HG02840 (cell line): ENCODE data around the gene NF2.

Source experiments
- ATAC-seq: cut with Tn5 transposase; IDR thresholded peaks from one replicate; pipeline ENCODE4 v1.9.1; 2021; ENCODE audit warnings: mild to moderate bottlenecking, moderate library complexity, moderate number of reproducible peaks; ENCODE audit not compliant: unreplicated experiment, low FRiP score

Gene NF2

GRCh38 chr22:29700206-29700899 lies 96.9 kb downstream of the NF2 start:
- no peak for ATAC-seq

DNA sequence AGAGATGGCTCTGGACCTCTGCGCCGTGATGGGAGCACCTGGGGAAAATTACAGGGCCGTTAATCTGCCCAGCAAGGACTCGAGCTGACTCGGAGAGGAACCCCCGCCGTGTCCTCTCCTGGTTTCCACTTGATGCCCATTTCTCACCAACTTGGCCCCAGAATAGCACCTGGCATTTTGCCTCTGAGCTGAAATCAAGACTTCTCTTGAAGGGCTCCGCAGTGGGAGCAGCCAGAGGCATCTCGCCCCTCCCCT lies 97.4 kb downstream of the NF2 start:
- no peak for ATAC-seq

DNA sequence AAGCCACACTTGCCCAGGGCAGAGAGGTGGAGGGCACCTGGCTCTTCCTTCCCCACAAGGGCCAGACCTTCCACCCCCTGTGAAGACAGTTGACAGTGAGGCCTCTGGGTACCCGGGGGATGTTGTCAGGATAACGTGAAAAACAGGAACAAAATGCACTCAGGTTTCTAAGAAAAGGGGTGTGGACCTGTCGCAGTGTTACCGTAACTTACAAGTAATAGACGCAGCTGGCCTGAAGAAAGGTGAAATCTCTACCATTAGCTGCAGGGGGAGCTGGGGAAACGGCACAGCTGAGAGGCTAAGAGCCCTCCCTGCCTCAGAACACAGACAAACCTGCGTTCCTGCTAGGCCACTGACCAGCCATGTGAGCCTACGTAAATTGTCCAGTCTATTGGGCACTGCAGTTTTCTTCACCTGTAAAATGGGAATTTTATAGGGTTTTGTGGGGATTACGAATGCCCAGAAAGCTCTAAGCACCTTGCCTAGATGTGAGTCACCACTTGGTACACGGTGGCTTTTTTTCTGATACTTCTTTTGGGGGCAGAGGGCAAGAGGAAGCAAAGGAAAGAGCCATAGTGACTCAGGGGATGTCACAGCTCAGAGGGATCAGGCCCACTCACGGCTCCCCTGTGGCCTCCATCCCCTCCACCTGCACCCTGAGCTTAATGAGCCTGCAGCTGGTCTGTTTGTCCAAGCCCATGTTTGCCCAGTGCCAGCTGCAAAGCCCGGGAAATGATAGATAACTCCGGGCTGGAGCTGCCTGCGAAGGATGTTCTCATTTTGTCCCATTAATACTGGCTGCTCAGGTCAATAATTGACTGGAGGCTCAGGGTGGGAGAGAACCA lies 97.9 kb downstream of the NF2 start:
- ATAC-seq = no peak

- no peak for ATAC-seq
Observed at GRCh38 chr22:29702000-29702930, 98.8 kb downstream of the NF2 start.

DNA sequence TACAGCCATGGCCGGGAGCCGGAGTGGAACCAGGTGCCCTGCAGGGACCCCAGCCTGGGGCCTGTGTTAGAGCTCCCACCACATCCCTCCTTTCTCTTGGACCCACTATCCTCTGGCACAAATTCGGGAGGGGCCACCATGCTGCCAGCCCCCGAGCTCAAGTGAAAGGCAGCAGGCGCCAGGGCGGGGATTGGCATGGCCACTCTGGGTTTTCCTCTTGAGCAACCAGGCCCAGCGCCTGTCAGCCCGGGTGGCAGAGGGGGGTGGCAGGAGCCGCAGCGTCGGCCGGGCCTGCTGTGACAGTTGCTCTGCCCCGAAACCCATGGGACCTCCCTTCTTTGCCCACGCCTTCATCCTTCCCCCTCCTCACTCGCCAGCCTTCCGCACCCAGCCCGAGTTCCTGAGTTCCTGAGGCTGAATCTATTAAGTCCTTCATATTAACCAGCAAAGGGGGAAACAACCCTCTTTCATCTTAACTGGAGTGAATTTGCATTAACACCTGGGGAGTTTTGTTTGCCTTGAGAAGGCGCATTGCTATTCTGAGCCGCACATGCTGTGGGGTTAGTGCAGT lies 99.6 kb downstream of the NF2 start:
- no peak for ATAC-seq

DNA sequence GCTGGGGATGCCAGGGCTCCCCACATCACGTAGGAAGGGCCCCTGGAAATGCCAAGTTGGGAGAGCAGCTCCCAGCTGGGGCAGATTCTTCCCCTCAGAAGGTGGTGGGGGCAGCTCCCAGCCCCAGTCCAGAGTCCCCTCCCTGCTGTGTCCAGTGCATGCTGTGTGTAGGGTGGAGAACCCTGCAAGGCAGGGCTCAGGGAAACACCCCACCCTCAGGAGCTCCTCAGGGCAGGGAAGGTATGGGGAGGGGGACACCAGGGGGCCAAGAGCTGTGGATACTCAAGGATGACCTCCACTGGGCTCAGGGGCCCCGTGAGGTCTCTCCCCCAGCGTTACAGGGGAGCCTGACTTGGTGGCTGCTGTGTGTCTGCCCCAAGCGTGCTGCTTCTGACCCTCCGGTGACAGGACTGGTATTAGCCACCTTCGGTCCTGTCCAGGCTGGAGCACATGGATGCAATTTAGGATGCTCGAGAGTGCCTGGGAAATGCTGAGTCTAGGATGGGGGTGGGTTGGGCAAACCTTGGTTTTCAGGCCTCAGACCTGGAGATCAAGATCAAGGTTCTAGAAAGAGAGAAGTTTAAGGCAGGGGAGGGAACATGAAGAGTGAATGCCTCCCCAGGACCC lies 100.2 kb downstream of the NF2 start:
- ATAC-seq = no peak

- ATAC-seq = no peak
Observed at GRCh38 chr22:29704528-29705285, 101.3 kb downstream of the NF2 start.

GRCh38 chr22:29705651-29706050 lies 102.2 kb downstream of the NF2 start:
- no peak for ATAC-seq

GRCh38 chr22:29706486-29706885 lies 103.1 kb downstream of the NF2 start:
- no peak for ATAC-seq

DNA sequence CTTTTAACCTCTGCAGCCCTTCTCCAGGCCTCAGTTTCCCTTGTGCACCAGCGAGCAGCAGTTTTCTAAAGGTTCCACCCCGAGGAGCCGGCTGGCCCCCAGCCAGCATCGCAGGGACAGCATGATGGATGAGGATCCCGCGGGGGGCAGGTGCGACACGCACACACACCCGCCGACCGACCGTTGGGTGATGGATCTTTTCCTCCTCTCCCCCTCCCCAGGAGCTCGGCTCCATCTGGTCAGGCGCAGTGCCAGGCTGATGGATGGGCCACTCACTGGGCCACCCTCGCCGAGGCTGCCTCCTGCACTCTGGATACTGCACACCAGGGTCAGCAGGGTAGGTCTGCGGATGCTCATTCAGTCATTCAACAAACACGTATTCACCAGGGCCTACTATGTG lies 103.6 kb downstream of the NF2 start:
- no peak for ATAC-seq

DNA sequence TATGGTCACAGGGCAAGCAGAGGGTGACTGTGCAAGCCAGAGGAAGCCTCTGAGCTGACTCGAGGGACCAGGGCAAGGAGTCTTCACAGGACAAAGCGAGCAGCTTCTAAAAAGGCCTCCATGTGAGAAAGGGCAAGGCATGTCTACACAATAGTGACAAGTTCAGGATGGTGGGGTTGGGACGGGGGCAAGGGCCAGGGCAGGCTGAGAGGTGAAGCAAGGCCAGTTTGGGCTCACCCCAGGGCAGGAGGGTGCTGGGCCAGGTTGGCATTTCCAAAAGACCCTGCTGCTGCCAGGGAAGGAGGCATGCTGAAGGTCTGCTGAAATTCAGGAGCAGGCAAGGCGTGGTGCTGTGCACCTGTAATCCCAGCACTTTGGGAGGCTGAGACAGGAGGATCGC lies 104.0 kb downstream of the NF2 start:
- no peak for ATAC-seq

- no peak for ATAC-seq
Observed at GRCh38 chr22:29710193-29710592, 106.8 kb downstream of the NF2 start.

- ATAC-seq = no peak
Observed at GRCh38 chr22:29710922-29711593, 107.6 kb downstream of the NF2 start.

DNA sequence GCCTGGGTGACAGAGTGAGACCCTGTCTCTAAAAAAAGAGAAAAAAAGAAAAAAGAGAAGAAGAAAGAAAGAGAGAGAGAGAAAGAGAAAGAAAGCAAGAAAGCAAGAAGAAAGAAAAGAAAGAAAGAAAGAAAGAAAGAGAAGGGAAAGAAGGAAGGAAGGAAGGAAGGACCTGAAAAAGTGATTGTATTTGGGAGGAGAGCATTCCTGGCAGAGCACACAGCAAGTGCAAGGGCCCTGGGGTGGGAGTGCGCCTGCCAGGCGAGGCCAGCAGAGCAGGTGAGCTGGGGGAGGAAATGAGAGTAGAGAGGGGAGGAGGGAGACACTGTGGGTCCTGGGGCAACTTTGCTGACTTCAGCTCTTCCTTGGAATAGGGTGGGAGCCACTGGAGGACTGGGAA lies 108.7 kb downstream of the NF2 start:
- ATAC-seq = no peak

DNA sequence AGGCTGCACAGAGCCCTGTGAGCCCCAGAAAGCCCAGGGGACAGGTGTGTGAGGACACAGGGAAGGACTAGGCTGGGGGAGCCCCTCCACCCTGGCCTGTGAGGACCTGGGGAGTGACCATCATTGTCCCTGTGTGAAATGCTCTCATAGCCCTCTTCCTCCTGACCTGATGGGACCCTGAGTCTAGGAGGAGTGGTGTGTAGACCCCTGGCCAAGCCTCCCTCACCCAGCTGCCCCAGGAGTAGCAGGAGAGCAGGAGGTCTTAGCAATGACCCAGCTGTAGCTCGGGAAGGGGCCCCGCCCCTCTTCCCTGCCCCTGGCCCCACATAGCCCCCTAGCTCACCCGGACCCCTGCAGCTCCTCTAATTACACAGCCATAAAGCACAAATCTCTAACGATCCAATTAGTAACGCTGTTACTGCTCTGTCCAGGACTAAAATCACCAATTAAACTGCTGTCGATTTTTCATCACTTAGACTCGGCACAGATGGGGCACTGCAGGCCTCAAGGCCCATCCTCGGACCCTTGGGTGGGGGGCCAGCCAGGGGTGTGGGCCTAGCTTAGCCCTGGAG lies 109.8 kb downstream of the NF2 start:
- ATAC-seq = no peak

DNA sequence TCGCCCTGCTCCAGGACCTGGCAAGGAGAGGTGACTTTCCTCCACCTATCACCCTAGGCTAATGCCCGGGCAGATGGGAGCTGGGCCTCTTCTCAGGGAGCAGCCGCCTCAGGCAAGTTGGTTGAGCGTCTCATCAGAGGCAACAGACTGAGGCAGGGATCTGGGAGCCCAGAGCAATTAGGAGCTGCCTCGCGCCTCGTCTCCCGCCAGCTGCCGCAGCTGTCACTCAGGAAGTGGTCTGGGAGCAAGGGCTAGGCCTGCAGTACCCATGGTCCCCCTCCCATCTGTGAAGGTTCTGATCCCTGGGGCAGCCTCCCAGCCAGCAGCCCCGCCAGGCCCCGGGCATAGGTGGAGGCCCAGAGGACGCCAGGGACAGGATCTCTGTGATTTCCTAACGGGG lies 111.8 kb downstream of the NF2 start:
- ATAC-seq = no peak

DNA sequence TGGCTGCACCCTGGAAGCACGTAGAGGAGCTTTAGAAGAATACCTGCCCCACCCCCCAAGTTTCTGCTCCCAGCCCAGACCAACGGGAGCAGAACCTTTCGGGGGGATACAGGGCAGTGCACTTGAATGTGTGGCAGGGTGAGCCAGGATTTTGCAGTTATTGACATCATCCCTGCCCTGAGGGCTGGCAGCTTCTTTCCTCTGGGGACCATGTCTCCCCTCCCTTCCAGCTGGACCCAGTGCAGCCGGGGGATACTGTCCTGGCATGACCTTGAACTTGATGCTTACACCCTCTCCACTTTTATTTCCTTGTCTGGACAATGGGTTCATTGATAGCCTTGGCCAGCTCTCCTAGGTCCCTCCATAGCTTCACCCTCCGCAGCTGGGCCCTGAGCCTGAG lies 112.3 kb downstream of the NF2 start:
- ATAC-seq = no peak

DNA sequence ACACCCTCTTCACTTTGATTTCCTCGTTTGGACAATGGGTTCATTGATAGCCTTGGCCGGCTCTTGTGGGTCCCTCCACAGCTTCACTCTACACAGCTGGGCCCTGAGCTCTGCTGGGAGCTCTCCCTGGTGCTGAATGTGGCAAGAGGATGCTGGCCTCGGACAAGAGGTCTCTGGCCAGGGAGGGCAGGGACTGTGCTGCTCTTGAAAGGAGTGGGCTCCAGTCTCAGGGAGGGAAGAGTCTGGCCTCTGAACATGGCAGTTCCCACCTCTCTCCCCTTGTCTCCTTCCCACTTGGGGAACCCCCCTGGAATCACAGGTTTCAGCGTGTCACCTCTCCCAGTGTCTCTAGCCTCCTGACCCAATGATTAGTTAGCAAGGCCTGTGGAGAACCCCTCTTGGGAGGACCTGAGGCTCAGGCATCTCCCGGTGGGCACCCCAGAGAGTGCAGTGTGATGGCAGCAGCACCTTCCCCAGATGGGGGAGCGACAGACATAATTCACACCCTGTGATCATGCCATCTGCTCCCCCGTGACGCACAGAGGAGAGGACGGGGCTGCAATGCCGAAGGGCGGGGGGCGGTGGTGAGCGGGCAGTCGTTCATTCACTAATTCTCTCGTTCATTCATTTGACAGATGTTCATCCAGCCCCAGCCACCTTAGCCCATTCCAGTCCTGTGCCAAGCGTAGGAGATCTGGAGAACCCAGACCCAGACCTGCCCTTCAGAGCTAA lies 113.5 kb downstream of the NF2 start:
- ATAC-seq = no peak
